Epithelial cell of esophagus (primary cell): ENCODE results near the gene VRTN.

Experiments
- DNase-seq: peaks from one replicate; pipeline ENCODE4 v3.0.0; 2010; ENCODE audit warnings: low read depth
- H3K4me3 ChIP-seq: 2 replicates; pipeline ENCODE4 v1.5.1; 2011; ENCODE audit warnings: mild to moderate bottlenecking, low read length, control low read depth
- TF ChIP-seq, protein P1 (sequence below): IDR thresholded peaks from 2 replicates; pipeline ENCODE4 v1.5.1; 2011; ENCODE audit warnings: low read depth, mild to moderate bottlenecking, low read length, control low read depth, inconsistent platforms; ENCODE audit not compliant: insufficient read depth; ENCODE audit errors: missing control alignments

Gene VRTN

DNA sequence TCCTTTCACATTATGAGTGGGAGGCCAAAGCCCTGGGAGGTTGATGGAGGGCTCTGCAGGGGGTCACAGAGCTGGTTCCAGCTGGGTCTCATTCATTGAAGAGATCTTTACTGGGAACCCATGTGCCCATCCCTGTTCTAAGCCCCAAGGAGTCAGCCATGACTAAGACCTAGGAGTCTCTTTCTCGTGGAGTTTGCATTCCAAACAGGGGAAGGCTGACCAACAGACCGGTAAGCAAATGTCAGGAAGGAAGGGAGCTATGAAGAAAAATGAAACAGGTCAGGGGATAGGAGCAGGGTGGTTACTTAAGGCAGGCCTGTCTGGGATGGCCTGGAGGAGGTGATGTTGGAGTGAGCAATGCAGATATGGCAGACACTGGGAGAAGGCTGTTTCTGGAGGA, 46.3 kb downstream of the VRTN start:
- DNase-seq = no peak
- TF ChIP-seq, protein P1, sequence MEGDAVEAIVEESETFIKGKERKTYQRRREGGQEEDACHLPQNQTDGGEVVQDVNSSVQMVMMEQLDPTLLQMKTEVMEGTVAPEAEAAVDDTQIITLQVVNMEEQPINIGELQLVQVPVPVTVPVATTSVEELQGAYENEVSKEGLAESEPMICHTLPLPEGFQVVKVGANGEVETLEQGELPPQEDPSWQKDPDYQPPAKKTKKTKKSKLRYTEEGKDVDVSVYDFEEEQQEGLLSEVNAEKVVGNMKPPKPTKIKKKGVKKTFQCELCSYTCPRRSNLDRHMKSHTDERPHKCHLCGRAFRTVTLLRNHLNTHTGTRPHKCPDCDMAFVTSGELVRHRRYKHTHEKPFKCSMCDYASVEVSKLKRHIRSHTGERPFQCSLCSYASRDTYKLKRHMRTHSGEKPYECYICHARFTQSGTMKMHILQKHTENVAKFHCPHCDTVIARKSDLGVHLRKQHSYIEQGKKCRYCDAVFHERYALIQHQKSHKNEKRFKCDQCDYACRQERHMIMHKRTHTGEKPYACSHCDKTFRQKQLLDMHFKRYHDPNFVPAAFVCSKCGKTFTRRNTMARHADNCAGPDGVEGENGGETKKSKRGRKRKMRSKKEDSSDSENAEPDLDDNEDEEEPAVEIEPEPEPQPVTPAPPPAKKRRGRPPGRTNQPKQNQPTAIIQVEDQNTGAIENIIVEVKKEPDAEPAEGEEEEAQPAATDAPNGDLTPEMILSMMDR = no peak
- H3K4me3 ChIP-seq = no peak overlapping the region

DNA sequence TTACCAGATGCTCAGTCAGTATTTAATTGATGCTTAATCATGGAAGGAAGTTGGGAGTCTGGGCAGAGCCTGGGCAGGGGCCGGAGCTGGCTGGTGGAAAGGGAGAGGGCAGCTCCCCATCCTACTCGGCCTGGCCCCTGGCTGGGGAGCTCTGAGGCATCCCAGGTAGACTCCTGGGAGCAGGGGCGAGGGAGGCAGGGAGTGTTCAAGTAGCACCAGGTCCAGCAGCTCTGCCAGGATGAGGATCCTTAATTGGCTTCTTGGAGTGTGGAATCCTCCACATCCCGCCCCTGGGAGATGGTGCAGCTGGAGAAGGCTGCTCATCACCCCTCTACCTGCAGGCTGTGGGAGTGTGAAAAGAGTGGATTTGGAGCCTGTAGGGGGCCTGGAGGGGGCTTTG, 46.8 kb downstream of the VRTN start:
- no peak overlapping the region for H3K4me3 ChIP-seq
- TF ChIP-seq, protein P1 = no peak
- no peak for DNase-seq

DNA sequence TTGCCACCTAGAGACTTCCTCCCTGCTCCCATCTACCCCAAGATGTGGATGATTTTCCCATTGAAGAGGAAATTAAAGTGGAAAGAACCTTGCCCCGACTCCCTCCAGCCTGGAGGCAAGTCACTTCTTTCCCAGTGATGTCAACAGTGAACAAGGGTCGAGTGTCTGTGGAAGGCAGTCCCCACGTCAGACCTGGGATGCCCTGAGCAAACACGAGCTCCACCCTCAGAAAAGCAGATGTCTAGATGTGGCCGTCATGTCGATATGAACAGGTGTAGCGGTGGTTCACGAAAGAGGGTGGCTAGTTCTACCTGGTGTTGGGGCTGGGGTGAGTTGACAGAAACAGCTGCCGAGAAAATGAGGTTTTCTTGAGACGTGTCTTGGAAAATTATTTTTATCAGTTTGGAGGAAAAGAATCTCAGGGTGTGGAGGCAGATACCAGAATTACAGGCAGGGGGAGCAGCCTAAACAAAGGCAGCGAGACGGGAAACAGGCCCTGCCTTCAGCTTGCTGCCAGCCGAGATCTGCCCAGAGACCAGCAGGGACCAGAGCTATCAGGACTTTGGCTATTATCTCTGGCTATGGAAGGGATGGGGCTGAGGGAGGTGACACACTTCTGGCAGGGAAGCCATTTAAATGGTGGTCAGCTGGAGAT, 51.9 kb downstream of the VRTN start:
- no peak overlapping the region for H3K4me3 ChIP-seq
- TF ChIP-seq, protein P1 = no peak
- no peak for DNase-seq

GRCh38 chr14:74400919-74401503, 52.7 kb downstream of the VRTN start:
- TF ChIP-seq, protein P1 = no peak
- H3K4me3 ChIP-seq = no peak overlapping the region
- no peak for DNase-seq

DNA sequence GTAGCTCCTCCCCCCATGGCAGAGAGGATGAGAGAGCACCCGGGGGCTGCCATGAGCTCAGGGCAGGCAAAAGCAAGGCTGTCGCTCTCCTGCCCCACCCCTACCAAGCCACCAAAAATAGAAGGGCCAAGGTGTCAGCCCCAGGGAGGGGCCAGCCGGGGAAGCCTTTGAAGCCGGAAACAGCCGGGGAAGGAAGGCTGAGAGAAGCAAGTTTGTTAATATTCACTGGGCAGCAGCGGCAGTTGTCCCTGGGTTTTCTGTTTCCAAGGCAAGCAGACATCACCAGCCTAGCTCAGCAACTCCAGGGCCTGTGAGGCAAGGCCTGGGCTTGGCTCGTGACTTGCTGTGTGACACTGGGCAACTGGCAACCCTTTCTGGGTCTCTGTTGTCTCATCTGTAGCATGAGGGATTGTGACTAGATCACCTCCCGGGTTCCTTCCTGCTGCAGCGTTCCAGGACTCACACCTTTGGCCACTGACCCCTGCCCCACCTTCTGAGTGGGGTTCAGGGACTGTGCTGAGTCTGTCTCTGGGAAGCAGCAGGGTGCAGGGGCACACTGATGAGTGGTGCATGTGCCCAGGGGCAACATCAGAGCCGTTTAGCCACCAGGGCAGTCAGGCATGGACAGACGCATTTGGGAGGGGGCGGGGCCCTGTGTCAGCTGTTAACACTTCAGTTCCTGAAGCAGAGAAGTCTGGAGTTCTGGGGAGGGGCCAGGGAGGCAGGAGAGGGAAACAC, 53.4 kb downstream of the VRTN start:
- DNase-seq = peak; percentile 19
- no peak overlapping the region for H3K4me3 ChIP-seq
- TF ChIP-seq, protein P1 = no peak

GRCh38 chr14:74402401-74403251, 54.4 kb downstream of the VRTN start:
- no peak overlapping the region for H3K4me3 ChIP-seq
- DNase-seq = no peak
- TF ChIP-seq, protein P1 = no peak
